Activated CD8-positive, alpha-beta memory T cell treated with anti-CD3 and anti-CD28 coated beads for 36 hours (primary cell): ENCODE measurements around the gene CCDC74A. TPM values are rescaled to one million over a fixed set of nuclear protein-coding genes. Genes with fewer than 3 reads are reported as not detected.
"Not testable (repeated sequence)": the region's sequence is repeated elsewhere in the genome, so short reads cannot be mapped to it uniquely, and the experiment has no call there.

ENCODE experiments used
- CTCF ChIA-PET: fragments of 350-600 bp; sonication (Branson Sonifier 250); formaldehyde crosslinking; loops from one replicate; lab custom pipeline; 2021; ENCODE audit warnings: antibody characterized with exemption; lab: Charles Lee
- POLR2A ChIA-PET: fragments of 350-600 bp; sonication (Branson Sonifier 250); formaldehyde crosslinking; loops from one replicate; lab custom pipeline; 2021; ENCODE audit warnings: antibody characterized with exemption; lab: Charles Lee
- total RNA-seq, 2 experiments: library from RNA; stranded (reverse); gene quantifications; one replicate each; pipeline ENCODE4 v1.2.3, GENCODE V29; 2021

The CCDC74A gene
- total RNA-seq, 2 experiments from 2014 or later = 5.2 to 5.7 TPM

- ChIA-PET POLR2A (no interaction called here), CTCF (no interaction called here)
Observed at GRCh38 chr2:131542438-131543384, 15.0 kb downstream of the CCDC74A start.

- POLR2A ChIA-PET = no interaction called here
Observed at GRCh38 chr2:131543385-131543891, 15.8 kb downstream of the CCDC74A start.

GRCh38 chr2:131544006-131544812, 16.5 kb downstream of the CCDC74A start:
- POLR2A ChIA-PET, CTCF ChIA-PET: not testable (repeated sequence)

More at GRCh38 chr2:131543385-131543891, 15.8 kb downstream of the CCDC74A start:
- CTCF ChIA-PET = no interaction called here

GRCh38 chr2:131544813-131545165, 17.1 kb downstream of the CCDC74A start:
- CTCF ChIA-PET, POLR2A ChIA-PET: not testable (repeated sequence)

- CTCF ChIA-PET = no interaction called here
Observed at GRCh38 chr2:131552871-131553270, 25.2 kb downstream of the CCDC74A start.

GRCh38 chr2:131556998-131557397, 29.3 kb downstream of the CCDC74A start:
- POLR2A ChIA-PET = no interaction called here

More at GRCh38 chr2:131552871-131553270, 25.2 kb downstream of the CCDC74A start:
- POLR2A ChIA-PET = no interaction called here

GRCh38 chr2:131557558-131558321, 30.1 kb downstream of the CCDC74A start:
- ChIA-PET CTCF (interaction anchor here (0.6 kb wide), 1 partner anchor 404 kb away, joined by 3 read pairs; no protein-coding TSS in a partner anchor), POLR2A (no interaction called here)

More at GRCh38 chr2:131556998-131557397, 29.3 kb downstream of the CCDC74A start:
- CTCF ChIA-PET = interaction anchor here (0.6 kb wide), 1 partner anchor 403 kb away, joined by 3 read pairs; no protein-coding TSS in a partner anchor

- CTCF ChIA-PET = no interaction called here
- POLR2A ChIA-PET = no interaction called here
Observed at GRCh38 chr2:131566371-131566770, 38.7 kb downstream of the CCDC74A start.

GRCh38 chr2:131567891-131568290, 40.2 kb downstream of the CCDC74A start:
- CTCF ChIA-PET = no interaction called here
- POLR2A ChIA-PET = no interaction called here

- CTCF ChIA-PET, POLR2A ChIA-PET: not testable (repeated sequence)
Observed at GRCh38 chr2:131568401-131568800, 40.7 kb downstream of the CCDC74A start.

- ChIA-PET POLR2A (no interaction called here), CTCF (no interaction called here)
Observed at GRCh38 chr2:131572175-131572574, 44.5 kb downstream of the CCDC74A start.

- POLR2A ChIA-PET = no interaction called here
- CTCF ChIA-PET = no interaction called here
Observed at GRCh38 chr2:131577812-131578211, 50.1 kb downstream of the CCDC74A start.

GRCh38 chr2:131580187-131580586, 52.5 kb downstream of the CCDC74A start:
- POLR2A ChIA-PET = no interaction called here
- CTCF ChIA-PET = no interaction called here

Other genes with a start within 250 kb of the CCDC74A start
- not detected for gene RAB6D, start 163.7 kb upstream of the CCDC74A start, total RNA-seq
- gene TUBA3D, start 51.8 kb upstream of the CCDC74A start, total RNA-seq = not detected
- 100 to 1,000 TPM; 156 to 163 TPM for gene MZT2A, start 35.5 kb upstream of the CCDC74A start, total RNA-seq